SK-N-SH (cell line): Measurements from ENCODE around the gene DELE1. TPM values are rescaled to one million over a fixed set of nuclear protein-coding genes. Genes with fewer than 3 reads are reported as not detected.

Source experiments
- CTCF ChIA-PET: fragments of 300-600, 350-600 bp; formaldehyde crosslinking; extraction: SDS; loops from one replicate; lab custom pipeline; 2021; lab: Yijun Ruan, JAX
- POLR2A ChIA-PET: fragments of 350-600 bp; sonication (Branson Sonifier 250); formaldehyde crosslinking; extraction: SDS; loops from one replicate; lab custom pipeline; 2020; ENCODE audit warnings: antibody characterized with exemption, inconsistent platforms; lab: Yijun Ruan, JAX
- DNase-seq: peaks from one replicate; pipeline ENCODE4 v3.0.0; 2012
- H2AFZ ChIP-seq: fragments of 200-600 bp; sonication (generic); 2 replicates; pipeline ENCODE4 v1.8.1; 2016; ENCODE audit warnings: antibody characterized with exemption, mild to moderate bottlenecking, low read depth
- H3F3A ChIP-seq: fragments of 200-600 bp; sonication (generic); replicated peaks from 2 replicates; pipeline ENCODE3; 2016; ENCODE audit warnings: antibody characterized with exemption, mild to moderate bottlenecking; ENCODE audit not compliant: insufficient read depth
- H3K27ac ChIP-seq, 2 experiments: fragments of 200-500 bp in 1 of 2; fragments of 200-600 bp in 1 of 2; sonication (Bioruptor generic) in 1 of 2; sonication (generic), shearing (Covaris generic) in 1 of 2; 2 replicates each; pipeline versions ENCODE4 v1.5.1 to v1.6.1; 2014 to 2016; ENCODE audit warnings: low read depth in 2 of 2, inconsistent platforms in 1 of 2, low read length in 1 of 2, mild to moderate bottlenecking in 1 of 2, mixed read lengths in 1 of 2
- H3K27me3 ChIP-seq: fragments of 200-600 bp; sonication (generic), shearing (Covaris generic); 2 replicates; pipeline ENCODE4 v1.6.1; 2016; ENCODE audit warnings: mixed run types; ENCODE audit not compliant: insufficient read depth
- H3K36me3 ChIP-seq, 2 experiments: fragments of 200-500 bp in 1 of 2; fragments of 200-600 bp in 1 of 2; sonication (Bioruptor generic) in 1 of 2; sonication (generic) in 1 of 2; replicated peaks in 1 of 2; 2 replicates each; pipeline versions ENCODE3 to v1.5.1; 2014 to 2016; ENCODE audit warnings: low read length in 1 of 2, mild to moderate bottlenecking in 1 of 2; ENCODE audit not compliant: insufficient read depth in 2 of 2, control insufficient read depth in 1 of 2
- H3K4me1 ChIP-seq, 2 experiments: fragments of 200-500 bp in 1 of 2; fragments of 200-600 bp in 1 of 2; sonication (Bioruptor generic) in 1 of 2; sonication (generic), shearing (Covaris generic) in 1 of 2; 2 replicates each; pipeline versions ENCODE4 v1.5.1 to v1.6.1; 2014 to 2016; ENCODE audit warnings: low read depth in 1 of 2, low read length in 1 of 2, mixed run types in 1 of 2; ENCODE audit not compliant: insufficient read depth in 2 of 2, control insufficient read depth in 1 of 2
- H3K4me2 ChIP-seq: fragments of 200-600 bp; sonication (generic), shearing (Covaris generic); 2 replicates; pipeline ENCODE4 v1.6.1; 2017; ENCODE audit warnings: mixed run types
- H3K4me3 ChIP-seq, 2 experiments: fragments of 200-500 bp in 1 of 2; fragments of 200-600 bp in 1 of 2; sonication (Bioruptor generic) in 1 of 2; sonication (generic), shearing (Covaris generic) in 1 of 2; 2 replicates each; pipeline versions ENCODE4 v1.5.1 to v1.8.1; 2014 to 2016; ENCODE audit warnings: low read depth in 2 of 2, inconsistent platforms in 1 of 2, low read length in 1 of 2, mild to moderate bottlenecking in 1 of 2, mixed read lengths in 1 of 2, moderate library complexity in 1 of 2
- H3K79me2 ChIP-seq: fragments of 200-600 bp; sonication (generic); 2 replicates; pipeline ENCODE4 v1.8.1; 2017; ENCODE audit warnings: mild to moderate bottlenecking; ENCODE audit not compliant: insufficient read depth
- H3K9ac ChIP-seq: fragments of 200-600 bp; sonication (generic); 2 replicates; pipeline ENCODE4 v1.6.1; 2017; ENCODE audit warnings: mixed run types
- H3K9me2 ChIP-seq: fragments of 200-600 bp; sonication (generic); 2 replicates; pipeline ENCODE4 v1.6.1; 2017; ENCODE audit warnings: mixed run types
- H3K9me3 ChIP-seq: fragments of 200-600 bp; sonication (generic); 2 replicates; pipeline ENCODE4 v1.6.1; 2017; ENCODE audit warnings: mixed run types, mild to moderate bottlenecking, moderate library complexity
- H4K20me1 ChIP-seq: fragments of 200-600 bp; sonication (generic); 2 replicates; pipeline ENCODE4 v1.6.1; 2017; ENCODE audit warnings: mild to moderate bottlenecking, mixed run types; ENCODE audit not compliant: insufficient read depth
- CHD2 ChIP-seq: fragments of 150-350 bp; IDR thresholded peaks from 2 replicates; pipeline ENCODE4 v1.6.1; 2018; ENCODE audit warnings: low read length; ENCODE audit not compliant: partially characterized antibody
- ELF1 ChIP-seq: IDR thresholded peaks from 2 replicates; pipeline ENCODE4 v1.4.0; 2012
- FOSL2 ChIP-seq: IDR thresholded peaks from 2 replicates; pipeline ENCODE4 v1.4.0; 2012; ENCODE audit warnings: low read depth, mild to moderate bottlenecking, moderate library complexity, borderline replicate concordance
- GABPA ChIP-seq: IDR thresholded peaks from 2 replicates; pipeline ENCODE4 v1.4.0; 2012; ENCODE audit warnings: low read depth, mild to moderate bottlenecking
- IRF3 ChIP-seq: fragments of 150-350 bp; IDR thresholded peaks from 2 replicates; pipeline ENCODE4 v1.6.1; 2016; ENCODE audit warnings: mild to moderate bottlenecking, low read depth, low read length
- JUND ChIP-seq: IDR thresholded peaks from 2 replicates; pipeline ENCODE4 v1.4.0; 2012
- MAX ChIP-seq: IDR thresholded peaks from 2 replicates; pipeline ENCODE4 v1.4.0; 2012; ENCODE audit warnings: low read depth
- MXI1 ChIP-seq: IDR thresholded peaks from 2 replicates; pipeline ENCODE4 v1.6.1; 2012; ENCODE audit warnings: mild to moderate bottlenecking, low read depth, low read length, improper control_type of control experiment
- NFIC ChIP-seq: IDR thresholded peaks from 2 replicates; pipeline ENCODE4 v1.4.0; 2012; ENCODE audit warnings: borderline replicate concordance
- POLR2AphosphoS5 ChIP-seq: IDR thresholded peaks from 2 replicates; pipeline ENCODE4 v1.6.1; 2012; ENCODE audit warnings: low read depth, low read length
- RCOR1 ChIP-seq: fragments of 150-350 bp; IDR thresholded peaks from 2 replicates; pipeline ENCODE4 v1.6.1; 2017; ENCODE audit warnings: antibody characterized with exemption, low read length
- SIN3A ChIP-seq: IDR thresholded peaks from 2 replicates; pipeline ENCODE4 v1.6.1; 2012; ENCODE audit warnings: low read depth, mild to moderate bottlenecking, low read length, moderate library complexity, borderline replicate concordance
- TAF1 ChIP-seq: IDR thresholded peaks from 2 replicates; pipeline ENCODE4 v1.6.1; 2012; ENCODE audit warnings: low read depth, mild to moderate bottlenecking, low read length, moderate library complexity, borderline replicate concordance
- TCF12 ChIP-seq: IDR thresholded peaks from 2 replicates; pipeline ENCODE4 v1.4.0; 2012
- USF1 ChIP-seq: IDR thresholded peaks from 2 replicates; pipeline ENCODE4 v1.4.0; 2012; ENCODE audit warnings: low read depth, borderline replicate concordance
- YY1 ChIP-seq: IDR thresholded peaks from 2 replicates; pipeline ENCODE4 v1.4.0; 2012; ENCODE audit warnings: low read depth, mild to moderate bottlenecking
- WGBS: methylation state at CpG from one replicate; pipeline ENCODE4 v1.1.6; 2017; ENCODE audit warnings: low lambda C conversion rate; 5-methylcytosine and 5-hydroxymethylcytosine counted together
- polyA plus RNA-seq, 3 experiments: library from polyadenylated mRNA; depleted of rRNA; stranded (reverse); fragments of >200 nt; gene quantifications; 2 replicates each; pipeline ENCODE4 v1.2.3, GENCODE V29; 2012

Gene DELE1
- polyA plus RNA-seq, 1 of the 3 experiments (the other 2 are of a cell fraction): 60.3 TPM

GRCh38 chr5:141917760-141918159 lies 5.9 kb upstream of the DELE1 start:
- CTCF ChIA-PET: interaction anchor here (5.1 to 8.8 kb wide), 4 partner anchors 27 to 226 kb away, joined by 48 to 78 read pairs (median 60); partner anchors contain the start of genes PCDH1 and PCDH12
- TF ChIP-seq MXI1: no peak
- TF ChIP-seq CHD2: no peak

GRCh38 chr5:141919218-141920119 lies 4.2 kb upstream of the DELE1 start:
- Histone ChIP-seq H3K4me1 (peaks cover 0 to 7% of the 10 kb centered on the region in 2 experiments; a peak in 2 of 4 replicates), H3K9me2 (no peaks in the 10 kb centered on the region), H3F3A (peaks cover 4% of the 10 kb centered on the region), H3K4me2 (no peak overlapping the region), H3K9me3 (no peaks in the 10 kb centered on the region), H3K4me3 (no peak overlapping the region), H3K27me3 (no peaks in the 10 kb centered on the region; the same call in 1 of the 2 replicates), H4K20me1 (no peaks in the 10 kb centered on the region), H3K9ac (no peak overlapping the region), H3K36me3 (peaks cover 0 to 5% of the 10 kb centered on the region in 2 experiments), H3K79me2 (peaks cover 15% of the 10 kb centered on the region), H3K27ac (no peak overlapping the region), H2AFZ (no peak overlapping the region)
- TF ChIP-seq GABPA (no peak), TAF1 (no peak), TCF12 (no peak), ELF1 (no peak), SIN3A (no peak)
- DNase-seq: no peak
- ChIA-PET CTCF (interaction anchor here (0.7 to 8.8 kb wide), 6 partner anchors 41 to 255 kb away, joined by 3 to 71 read pairs (median 3); partner anchors contain the start of genes PCDH1 and PCDH12), POLR2A (no interaction called here)
- WGBS: 96% methylated on average over 8 of the region's 8 CpGs

More at GRCh38 chr5:141917760-141918159, 5.9 kb upstream of the DELE1 start:
- H3K4me2 ChIP-seq: no peak overlapping the region
- H2AFZ ChIP-seq: no peak overlapping the region
- no peak overlapping the region for H3K9ac ChIP-seq
- POLR2A ChIA-PET: no interaction called here
- no peak for DNase-seq
- no peaks in the 10 kb centered on the region; the same call in 1 of the 2 replicates for H3K27me3 ChIP-seq
- H3F3A ChIP-seq: no peaks in the 10 kb centered on the region
- H3K27ac ChIP-seq: no peak overlapping the region
- H4K20me1 ChIP-seq: no peaks in the 10 kb centered on the region
- H3K36me3 ChIP-seq: peaks cover 0 to 5% of the 10 kb centered on the region in 2 experiments
- no peak overlapping the region for H3K4me3 ChIP-seq
- peaks cover 0 to 3% of the 10 kb centered on the region in 2 experiments; a peak in 1 of 4 replicates for H3K4me1 ChIP-seq
- WGBS: 74% methylated on average over 5 of the region's 5 CpGs
- no peaks in the 10 kb centered on the region for H3K9me2 ChIP-seq
- H3K79me2 ChIP-seq: peaks cover 6% of the 10 kb centered on the region; the same call in 1 of the 2 replicates
- no peaks in the 10 kb centered on the region for H3K9me3 ChIP-seq

- peaks cover 4 to 9% of the 10 kb centered on the region in 2 experiments for H3K36me3 ChIP-seq
- no peaks in the 10 kb centered on the region for H4K20me1 ChIP-seq
- ChIA-PET POLR2A (interaction anchor here (1.6 kb wide), 1 partner anchor 38 kb away, joined by 4 read pairs; no protein-coding TSS in a partner anchor), CTCF (interaction anchor here (0.7 to 8.8 kb wide), 5 partner anchors 30 to 256 kb away, joined by 3 to 71 read pairs (median 12); partner anchors contain the start of genes PCDH1 and PCDH12)
- H3K27me3 ChIP-seq: no peaks in the 10 kb centered on the region; the same call in 1 of the 2 replicates
- no peaks in the 10 kb centered on the region for H3K9me2 ChIP-seq
- peaks cover 25% of the 10 kb centered on the region for H3K79me2 ChIP-seq
- H3K4me2 ChIP-seq: no peak overlapping the region
- 100% methylated on average over 1 of the region's 2 CpGs for WGBS
- no peak overlapping the region for H3K9ac ChIP-seq
- peaks cover 0 to 8% of the 10 kb centered on the region in 2 experiments; a peak in 2 of 4 replicates for H3K4me1 ChIP-seq
- DNase-seq: no peak
- no peak overlapping the region for H2AFZ ChIP-seq
- no peaks in the 10 kb centered on the region for H3K9me3 ChIP-seq
- H3K4me3 ChIP-seq: no peak overlapping the region
- H3K27ac ChIP-seq: no peak overlapping the region
- H3F3A ChIP-seq: peaks cover 4% of the 10 kb centered on the region
- TF ChIP-seq FOSL2 (no peak), JUND (no peak), RCOR1 (no peak), POLR2AphosphoS5 (no peak), NFIC (no peak), IRF3 (no peak), MAX (no peak), USF1 (no peak), YY1 (no peak)
These were observed 2.9 kb upstream of the DELE1 start for GRCh38 chr5:141920771-141921170.
